T-cell (primary cell): Measurements from ENCODE around the gene ANLN. TPM values are rescaled to one million over a fixed set of nuclear protein-coding genes. Genes with fewer than 3 reads are reported as not detected.

ENCODE experiments used
- ATAC-seq, 4 experiments: fragments of 200-7000 bp in 3 of 4; fragments of 150-1000 bp in 1 of 4; cut with Tn5 transposase; replicated peaks in 1 of 4; 1 replicate in 3 of 4; 2 replicates in 1 of 4; pipeline ENCODE4 v1.10.0; 2021; ENCODE audit warnings: moderate library complexity in 3 of 4, mild to moderate bottlenecking in 2 of 4, moderate number of reproducible peaks in 1 of 4
- CTCF ChIA-PET, 2 donors: fragments of 300-600 bp; sonication (Branson Sonifier 250); formaldehyde crosslinking; loops; one replicate each; lab custom pipeline; 2022; ENCODE audit warnings: antibody characterized with exemption in 2 of 2; lab: Charles Lee
- POLR2A ChIA-PET, 2 donors: fragments of 300-600 bp; sonication (Branson Sonifier 250); formaldehyde crosslinking; loops; one replicate each; lab custom pipeline; 2022; ENCODE audit warnings: antibody characterized with exemption in 2 of 2; lab: Charles Lee
- DNase-seq, 35 experiments: peaks; one replicate each; pipeline versions ENCODE4 v3.0.0 to v3.0.0-alpha.2; 2013 to 2023
- H3K27ac ChIP-seq: one replicate; pipeline ENCODE4 v1.5.1; 2013; ENCODE audit warnings: low read length
- H3K27me3 ChIP-seq, 2 experiments: replicated peaks in 1 of 2; 1 replicate in 1 of 2; 2 replicates in 1 of 2; pipeline versions ENCODE4 v1.6.1 to v1.7.0; 2013; ENCODE audit warnings: low read length in 1 of 2, mixed read lengths in 1 of 2; ENCODE audit not compliant: control insufficient read depth in 2 of 2, insufficient read depth in 2 of 2; ENCODE audit errors: extremely low read depth in 1 of 2
- H3K36me3 ChIP-seq, 2 donors: 1 replicate in 1 of 2; 2 replicates in 1 of 2; pipeline versions ENCODE4 v1.6.1 to v1.7.0; 2013; ENCODE audit warnings: low read length in 1 of 2; ENCODE audit not compliant: control insufficient read depth in 2 of 2, insufficient read depth in 1 of 2; ENCODE audit errors: extremely low read depth in 1 of 2
- H3K4me1 ChIP-seq, 2 experiments: 1 replicate in 1 of 2; 2 replicates in 1 of 2; pipeline versions ENCODE4 v1.6.1 to v1.7.0; 2013; ENCODE audit warnings: low read length in 2 of 2, mixed read lengths in 1 of 2; ENCODE audit not compliant: insufficient read depth in 2 of 2, control insufficient read depth in 1 of 2; ENCODE audit errors: extremely low read depth in 1 of 2
- H3K4me3 ChIP-seq, 2 donors: 1 replicate in 1 of 2; 2 replicates in 1 of 2; pipeline versions ENCODE4 v1.5.1 to v1.7.0; 2013; ENCODE audit warnings: mild to moderate bottlenecking in 2 of 2, low read length in 1 of 2, moderate library complexity in 1 of 2; ENCODE audit not compliant: control insufficient read depth in 1 of 2; ENCODE audit errors: extremely low read depth in 1 of 2
- H3K9me3 ChIP-seq: 2 replicates; pipeline ENCODE4 v1.7.0; 2013
- H3K27ac Mint-ChIP-seq, 2 donors: one replicate each; pipeline ENCODE4 v1.8.0; 2020 to 2021; ENCODE audit warnings: mild to moderate bottlenecking in 2 of 2, mixed read lengths in 2 of 2
- H3K27me3 Mint-ChIP-seq, 2 donors: one replicate each; pipeline ENCODE4 v1.8.0; 2021 to 2022; ENCODE audit warnings: mixed read lengths in 2 of 2
- H3K36me3 Mint-ChIP-seq: one replicate; pipeline ENCODE4 v1.8.0; 2021; ENCODE audit warnings: mixed read lengths
- H3K4me1 Mint-ChIP-seq, 3 donors: one replicate each; pipeline ENCODE4 v1.8.0; 2020 to 2022; ENCODE audit warnings: mixed read lengths in 3 of 3, mild to moderate bottlenecking in 1 of 3
- H3K4me3 Mint-ChIP-seq, 3 donors: one replicate each; pipeline ENCODE4 v1.8.0; 2020 to 2022; ENCODE audit warnings: mild to moderate bottlenecking in 3 of 3, mixed read lengths in 3 of 3, moderate library complexity in 3 of 3
- H3K9me3 Mint-ChIP-seq, 3 donors: one replicate each; pipeline ENCODE4 v1.8.0; 2020 to 2022; ENCODE audit warnings: mixed read lengths in 3 of 3
- WGBS: methylation state at CpG from one replicate; pipeline ENCODE4 v1.1.5; 2013; ENCODE audit warnings: missing lambda C conversion rate; ENCODE audit not compliant: insufficient coverage; 5-methylcytosine and 5-hydroxymethylcytosine counted together
- total RNA-seq, 35 experiments: library from RNA in 6 of 35; stranded (reverse) in 6 of 35; fragments of 120-200 nt in 1 of 35; gene quantifications; one replicate each; pipeline versions ENCODE4 v1.2.1 to v1.2.4 and lab custom pipeline; 2013 to 2026

ANLN gene
- total RNA-seq = 1 to 10 TPM in 4 of 5 donors, under 1 TPM in 1; 0.69 to 1.5 (median 1.1) TPM
- 0.66 TPM for total RNA-seq (2013)
- 0.06 to 8.7 (median 0.49) reads per million in 29 experiments for total RNA-seq (lab: John Stamatoyannopoulos, UW)

- H3K9me3 Mint-ChIP-seq = no peaks in the 10 kb centered on the region
- H3K27me3 ChIP-seq = no peaks in the 10 kb centered on the region
- H3K36me3 Mint-ChIP-seq = no peaks in the 10 kb centered on the region
- H3K4me1 ChIP-seq = peaks cover 15 to 18% of the 10 kb centered on the region in 2 experiments
- ATAC-seq = peak; percentile 94 to 96 (median 96)
- WGBS = 7% methylated on average over 43 of the region's 68 CpGs
- H3K4me3 ChIP-seq = peak within 1 kb of the TSS; percentile 81 to 97
- ChIA-PET POLR2A (interaction anchor here in 1 of 2 donors (0.6 kb wide), 1 partner anchor 792 kb away, joined by 4 read pairs; no protein-coding TSS in a partner anchor), CTCF (interaction anchor here in 1 of 2 donors (0.9 to 1.3 kb wide), 2 partner anchors 22 kb away, joined by 3 to 6 read pairs; a partner anchor contains a TSS)
- DNase-seq = peak; percentile 64 to 92 (median 78)
- H3K9me3 ChIP-seq = no peaks in the 10 kb centered on the region
- H3K27ac ChIP-seq = peak within 1 kb of the TSS; percentile 90
- no peaks in the 10 kb centered on the region for H3K27me3 Mint-ChIP-seq
- H3K4me3 Mint-ChIP-seq = peak within 1 kb of the TSS; percentile 78 to 86 (median 79)
- peak within 1 kb of the TSS; percentile 69 to 76 for H3K27ac Mint-ChIP-seq
- no peaks in the 10 kb centered on the region for H3K36me3 ChIP-seq
- H3K4me1 Mint-ChIP-seq = peaks cover 23 to 31% (median 26%) of the 10 kb centered on the region in 3 donors
These were observed at the start of gene ANLN for GRCh38 chr7:36389371-36390198. ANLN (plus strand) TSS chr7:36389862; CDS start chr7:36390027, 165 bp downstream.

GRCh38 chr7:36343548-36343947 is 46.1 kb upstream of the ANLN start:
- no peak for ATAC-seq
- H3K9me3 ChIP-seq = no peaks in the 10 kb centered on the region
- no peak for DNase-seq
- no peaks in the 10 kb centered on the region for H3K36me3 ChIP-seq
- no peak overlapping the region for H3K4me3 Mint-ChIP-seq
- H3K4me1 Mint-ChIP-seq = peaks cover 0 to 2% (median 0%) of the 10 kb centered on the region in 3 donors
- H3K36me3 Mint-ChIP-seq = no peaks in the 10 kb centered on the region
- H3K27me3 ChIP-seq = peaks cover 0 to 8% of the 10 kb centered on the region in 2 experiments
- no peaks in the 10 kb centered on the region for H3K4me1 ChIP-seq
- ChIA-PET CTCF (no interaction called here), POLR2A (no interaction called here)
- no peak overlapping the region for H3K27ac ChIP-seq
- WGBS = no CpG with 5 or more reads among the region's 1 CpG
- no peaks in the 10 kb centered on the region for H3K9me3 Mint-ChIP-seq
- H3K27ac Mint-ChIP-seq = no peak overlapping the region
- peaks cover 9 to 11% of the 10 kb centered on the region in 2 donors for H3K27me3 Mint-ChIP-seq
- H3K4me3 ChIP-seq = no peak overlapping the region

- ATAC-seq (no peak), DNase-seq (no peak)
- Histone ChIP-seq H3K27me3 (peaks cover 0 to 8% of the 10 kb centered on the region in 2 experiments), H3K4me3 (no peak overlapping the region), H3K27ac (no peak overlapping the region), H3K9me3 (no peaks in the 10 kb centered on the region), H3K36me3 (no peaks in the 10 kb centered on the region), H3K4me1 (no peaks in the 10 kb centered on the region)
- CTCF ChIA-PET = no interaction called here
- Mint-ChIP-seq H3K27me3 (peaks cover 9% of the 10 kb centered on the region in 2 donors), H3K27ac (no peak overlapping the region), H3K4me1 (peaks cover 0 to 2% (median 0%) of the 10 kb centered on the region in 3 donors), H3K36me3 (no peaks in the 10 kb centered on the region), H3K9me3 (no peaks in the 10 kb centered on the region), H3K4me3 (no peak overlapping the region)
- 55% methylated on average over 2 of the region's 2 CpGs for WGBS
- POLR2A ChIA-PET = no interaction called here
These were observed 45.0 kb upstream of the ANLN start for GRCh38 chr7:36344622-36345021.

GRCh38 chr7:36346260-36346831 is 43.3 kb upstream of the ANLN start:
- Histone ChIP-seq H3K27me3 (peaks cover 0 to 8% of the 10 kb centered on the region in 2 experiments), H3K4me3 (no peak overlapping the region), H3K36me3 (no peaks in the 10 kb centered on the region), H3K27ac (no peak overlapping the region), H3K9me3 (no peaks in the 10 kb centered on the region), H3K4me1 (no peaks in the 10 kb centered on the region)
- no CpG with 5 or more reads among the region's 6 CpGs for WGBS
- ATAC-seq (no peak), DNase-seq (no peak)
- Mint-ChIP-seq H3K36me3 (no peaks in the 10 kb centered on the region), H3K27ac (no peak overlapping the region), H3K4me3 (no peak overlapping the region), H3K4me1 (peaks cover 0 to 2% (median 0%) of the 10 kb centered on the region in 3 donors), H3K27me3 (peaks cover 3 to 6% of the 10 kb centered on the region in 2 donors), H3K9me3 (no peaks in the 10 kb centered on the region)
- ChIA-PET CTCF (no interaction called here), POLR2A (no interaction called here)

GRCh38 chr7:36348256-36348655 is 41.4 kb upstream of the ANLN start:
- Mint-ChIP-seq H3K4me3 (no peak overlapping the region), H3K27ac (no peak overlapping the region), H3K9me3 (no peaks in the 10 kb centered on the region), H3K27me3 (peaks cover 0 to 1% of the 10 kb centered on the region in 2 donors), H3K4me1 (peaks cover 0 to 2% (median 0%) of the 10 kb centered on the region in 3 donors), H3K36me3 (no peaks in the 10 kb centered on the region)
- no peak overlapping the region for H3K4me3 ChIP-seq
- no peaks in the 10 kb centered on the region for H3K4me1 ChIP-seq
- no peak for DNase-seq
- no peaks in the 10 kb centered on the region for H3K36me3 ChIP-seq
- no peak overlapping the region for H3K27ac ChIP-seq
- ATAC-seq = no peak
- no peaks in the 10 kb centered on the region for H3K9me3 ChIP-seq
- ChIA-PET POLR2A (interaction anchor here in 1 of 2 donors (0.6 kb wide), 1 partner anchor 453 kb away, joined by 5 read pairs; no protein-coding TSS in a partner anchor), CTCF (interaction anchor here (0.6 to 1.0 kb wide), 2 partner anchors 15 to 617 kb away, joined by 3 read pairs; no protein-coding TSS in a partner anchor)
- no peaks in the 10 kb centered on the region for H3K27me3 ChIP-seq

GRCh38 chr7:36348771-36349170 is 40.9 kb upstream of the ANLN start:
- CTCF ChIA-PET = interaction anchor here in 1 of 2 donors (1.0 kb wide), 1 partner anchor 15 kb away, joined by 3 read pairs; no protein-coding TSS in a partner anchor
- no peak overlapping the region for H3K4me3 ChIP-seq
- Mint-ChIP-seq H3K27me3 (peaks cover 0 to 1% of the 10 kb centered on the region in 2 donors), H3K36me3 (no peaks in the 10 kb centered on the region), H3K27ac (no peak overlapping the region), H3K9me3 (no peaks in the 10 kb centered on the region), H3K4me3 (no peak overlapping the region), H3K4me1 (peaks cover 0 to 2% (median 0%) of the 10 kb centered on the region in 3 donors)
- no peak overlapping the region for H3K27ac ChIP-seq
- no peak for ATAC-seq
- H3K9me3 ChIP-seq = no peaks in the 10 kb centered on the region
- H3K27me3 ChIP-seq = no peaks in the 10 kb centered on the region
- POLR2A ChIA-PET = no interaction called here
- H3K4me1 ChIP-seq = no peaks in the 10 kb centered on the region
- no peaks in the 10 kb centered on the region for H3K36me3 ChIP-seq
- 100% methylated on average over 2 of the region's 3 CpGs for WGBS
- no peak for DNase-seq
